ENCODE data around the gene CCR5.

The CCR5 gene

GRCh38 chr3:46416125-46416810 is 45.5 kb downstream of the CCR5 start:
- peaks cover 5% of the 10 kb centered on the region for H3K27me3 Mint-ChIP-seq (ENCODE audit: low read depth)
- H3K4me1 Mint-ChIP-seq (ENCODE audit: low read depth) = no peaks in the 10 kb centered on the region
- no peak overlapping the region for H3K27ac Mint-ChIP-seq
- no peak overlapping the region for H3K4me3 Mint-ChIP-seq
- H3K36me3 Mint-ChIP-seq (ENCODE audit: low read depth) = no peaks in the 10 kb centered on the region
- H3K9me3 Mint-ChIP-seq = no peaks in the 10 kb centered on the region

GRCh38 chr3:46416811-46417510 is 46.2 kb downstream of the CCR5 start:
- Mint-ChIP-seq H3K9me3 (no peaks in the 10 kb centered on the region), H3K27me3 (ENCODE audit: low read depth) (peaks cover 5% of the 10 kb centered on the region), H3K4me1 (ENCODE audit: low read depth) (no peaks in the 10 kb centered on the region), H3K36me3 (ENCODE audit: low read depth) (no peaks in the 10 kb centered on the region), H3K27ac (no peak overlapping the region), H3K4me3 (no peak overlapping the region)

DNA sequence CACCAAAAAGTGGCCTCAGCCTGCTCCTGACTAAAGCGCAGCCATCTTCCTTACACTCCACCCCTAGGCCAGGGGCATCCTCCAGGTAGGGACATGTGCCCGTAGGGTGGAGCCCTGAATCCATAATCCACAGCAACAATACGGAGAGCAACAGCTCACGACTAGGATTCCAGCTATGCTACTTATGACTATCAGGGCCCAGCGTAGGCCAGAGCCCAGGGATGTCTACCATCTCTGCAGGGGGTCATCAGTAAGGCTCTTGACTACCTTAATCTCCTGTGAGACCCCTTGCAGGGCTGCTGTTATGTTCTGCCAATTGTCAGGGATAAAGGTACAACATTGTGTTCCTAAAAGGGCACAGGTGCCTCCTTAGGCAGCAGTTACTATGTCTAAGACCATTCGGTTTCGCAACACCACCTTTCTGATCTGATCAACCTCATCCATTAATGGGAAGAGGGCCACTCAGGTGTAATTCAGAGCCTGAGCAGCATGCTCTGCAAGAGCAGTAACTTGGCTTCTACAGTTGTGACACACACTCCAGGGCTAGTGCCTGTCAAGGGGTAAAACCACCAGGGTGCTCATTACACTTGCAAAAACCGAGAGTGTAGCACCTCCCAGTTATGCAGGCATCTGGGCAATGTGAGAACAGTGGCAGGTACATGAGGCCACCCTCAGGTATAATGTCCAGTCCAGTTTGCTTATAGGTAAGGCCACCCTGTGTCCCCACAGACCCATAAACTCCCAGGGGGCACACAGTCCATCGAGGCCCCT is 47.3 kb downstream of the CCR5 start:
- Mint-ChIP-seq H3K4me1 (ENCODE audit: low read depth) (no peaks in the 10 kb centered on the region), H3K36me3 (ENCODE audit: low read depth) (no peaks in the 10 kb centered on the region), H3K4me3 (no peak overlapping the region), H3K9me3 (no peaks in the 10 kb centered on the region), H3K27ac (no peak overlapping the region), H3K27me3 (ENCODE audit: low read depth) (peaks cover 5% of the 10 kb centered on the region)

- Mint-ChIP-seq H3K9me3 (no peaks in the 10 kb centered on the region), H3K27ac (no peak overlapping the region), H3K4me1 (ENCODE audit: low read depth) (no peaks in the 10 kb centered on the region), H3K4me3 (no peak overlapping the region), H3K36me3 (ENCODE audit: low read depth) (no peaks in the 10 kb centered on the region), H3K27me3 (ENCODE audit: low read depth) (peaks cover 2% of the 10 kb centered on the region)
Observed at GRCh38 chr3:46419816-46420215, 49.1 kb downstream of the CCR5 start.

DNA sequence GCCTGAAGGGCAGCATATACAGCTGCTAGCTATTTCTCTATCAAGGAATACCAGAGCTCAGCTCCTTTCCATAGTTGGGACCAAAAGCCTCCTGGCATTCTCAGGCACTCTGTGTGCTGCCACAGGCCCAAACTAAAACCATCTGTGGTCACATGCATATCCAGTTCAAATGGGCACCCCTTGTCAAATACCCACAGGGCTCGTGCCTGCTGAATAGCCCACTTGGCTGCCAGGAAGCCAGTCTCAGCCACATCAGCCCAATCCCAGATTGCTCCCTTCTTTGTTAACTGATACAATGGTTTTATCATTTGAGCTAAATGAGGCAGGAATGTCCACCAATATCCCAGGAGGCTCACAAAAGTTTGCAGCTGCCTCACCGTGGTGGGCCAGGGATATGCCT is 50.2 kb downstream of the CCR5 start:
- H3K27me3 Mint-ChIP-seq (ENCODE audit: low read depth) = no peaks in the 10 kb centered on the region
- no peaks in the 10 kb centered on the region for H3K9me3 Mint-ChIP-seq
- H3K27ac Mint-ChIP-seq = no peak overlapping the region
- no peaks in the 10 kb centered on the region for H3K4me1 Mint-ChIP-seq (ENCODE audit: low read depth)
- no peaks in the 10 kb centered on the region for H3K36me3 Mint-ChIP-seq (ENCODE audit: low read depth)
- H3K4me3 Mint-ChIP-seq = no peak overlapping the region

- Mint-ChIP-seq H3K36me3 (ENCODE audit: low read depth) (no peaks in the 10 kb centered on the region), H3K27ac (no peak overlapping the region), H3K4me1 (ENCODE audit: low read depth) (peaks cover 9% of the 10 kb centered on the region), H3K4me3 (no peak overlapping the region), H3K27me3 (ENCODE audit: low read depth) (peaks cover under 1% of the 10 kb centered on the region), H3K9me3 (no peaks in the 10 kb centered on the region)
Observed at GRCh38 chr3:46422617-46423016, 51.9 kb downstream of the CCR5 start.

DNA sequence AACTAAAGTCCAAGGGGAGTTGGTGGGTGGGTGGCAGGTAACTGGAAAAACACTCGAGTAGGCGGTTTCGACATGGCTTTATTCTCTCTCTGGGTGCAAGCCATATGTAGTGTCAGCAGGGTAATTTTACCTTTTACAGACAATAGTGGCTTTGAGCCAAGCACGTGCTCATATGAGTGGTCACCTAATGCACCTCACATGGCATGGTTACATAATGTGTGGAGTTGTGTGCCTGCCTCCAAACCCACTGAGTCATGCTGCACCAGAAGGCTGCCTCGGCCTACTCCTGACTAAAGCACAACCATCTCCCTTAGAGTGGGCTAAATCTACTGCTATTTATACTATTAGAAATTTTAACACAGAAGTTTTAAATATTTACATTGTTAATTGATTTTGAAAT is 52.8 kb downstream of the CCR5 start:
- no peaks in the 10 kb centered on the region for H3K36me3 Mint-ChIP-seq (ENCODE audit: low read depth)

More for the DNA sequence above, 52.8 kb downstream of the CCR5 start:
- H3K4me1 Mint-ChIP-seq (ENCODE audit: low read depth) = peaks cover 9% of the 10 kb centered on the region
- H3K4me3 Mint-ChIP-seq = no peak overlapping the region
- H3K9me3 Mint-ChIP-seq = no peaks in the 10 kb centered on the region
- peaks cover 8% of the 10 kb centered on the region for H3K27me3 Mint-ChIP-seq (ENCODE audit: low read depth)
- no peak overlapping the region for H3K27ac Mint-ChIP-seq
